CD14-positive monocyte (primary cell): Measurements from ENCODE around the gene SLC30A3. TPM values are rescaled to one million over a fixed set of nuclear protein-coding genes. Genes with fewer than 3 reads are reported as not detected.
A peak's percentile ranks its signal among the peaks of the same experiment; 100 is the strongest.

Experiments used
- DNase-seq, 3 donors: peaks; one replicate each; pipeline ENCODE4 v3.0.0-alpha.2; 2011 to 2022
- H2AFZ ChIP-seq: 2 replicates; pipeline ENCODE4 v1.6.0; 2012; ENCODE audit warnings: mild to moderate bottlenecking, low read depth, low read length, inconsistent platforms; ENCODE audit not compliant: insufficient read depth, poor library complexity, severe bottlenecking
- H3K27ac ChIP-seq, 2 donors: 1 replicate in 1 of 2; 2 replicates in 1 of 2; pipeline ENCODE4 v1.5.1; 2012 to 2013; ENCODE audit warnings: low read length in 2 of 2, control low read depth in 1 of 2, inconsistent platforms in 1 of 2, low read depth in 1 of 2, mild to moderate bottlenecking in 1 of 2
- H3K27me3 ChIP-seq, 2 donors: one replicate each; pipeline versions ENCODE4 v1.6.0 to v1.6.1; 2011 to 2013; ENCODE audit warnings: low read length in 2 of 2; ENCODE audit not compliant: control insufficient read depth in 2 of 2, insufficient read depth in 2 of 2
- H3K36me3 ChIP-seq, 2 donors: replicated peaks in 1 of 2; 1 replicate in 1 of 2; 2 replicates in 1 of 2; pipeline versions ENCODE4 v1.5.1 to v1.6.1; 2012 to 2013; ENCODE audit warnings: low read length in 2 of 2, control low read depth in 1 of 2, inconsistent platforms in 1 of 2, mild to moderate bottlenecking in 1 of 2; ENCODE audit not compliant: insufficient read depth in 2 of 2, control insufficient read depth in 1 of 2
- H3K4me1 ChIP-seq, 2 donors: 1 replicate in 1 of 2; 2 replicates in 1 of 2; pipeline versions ENCODE4 v1.5.1 to v1.6.1; 2012 to 2013; ENCODE audit warnings: low read length in 2 of 2, control low read depth in 1 of 2, inconsistent platforms in 1 of 2, mild to moderate bottlenecking in 1 of 2, moderate library complexity in 1 of 2; ENCODE audit not compliant: insufficient read depth in 2 of 2, control insufficient read depth in 1 of 2
- H3K4me2 ChIP-seq: replicated peaks from 2 replicates; pipeline ENCODE3; 2012; ENCODE audit warnings: low read length, moderate library complexity, mild to moderate bottlenecking; ENCODE audit not compliant: poor library complexity, severe bottlenecking; ENCODE audit errors: extremely low read depth
- H3K4me3 ChIP-seq, 3 experiments: fragments of 200-600 bp in 1 of 3; sonication (generic) in 1 of 3; replicated peaks in 1 of 3; 1 replicate in 2 of 3; 2 replicates in 1 of 3; pipeline ENCODE4 v1.5.1; 2011 to 2013; ENCODE audit warnings: low read length in 3 of 3, mild to moderate bottlenecking in 3 of 3, control low read depth in 2 of 3, low read depth in 2 of 3, inconsistent platforms in 1 of 3, moderate library complexity in 1 of 3
- H3K79me2 ChIP-seq: 2 replicates; pipeline ENCODE4 v1.6.0; 2012; ENCODE audit warnings: mild to moderate bottlenecking, control low read depth, inconsistent platforms, low read length, moderate library complexity; ENCODE audit not compliant: insufficient read depth
- H3K9ac ChIP-seq: 2 replicates; pipeline ENCODE4 v1.6.0; 2017; ENCODE audit warnings: low read length, mild to moderate bottlenecking; ENCODE audit not compliant: insufficient read depth, poor library complexity, severe bottlenecking
- H3K9me3 ChIP-seq, 2 donors: replicated peaks in 1 of 2; 1 replicate in 1 of 2; 2 replicates in 1 of 2; pipeline versions ENCODE4 v1.5.1 to v1.6.1; 2012 to 2013; ENCODE audit warnings: low read length in 2 of 2, control low read depth in 1 of 2; ENCODE audit not compliant: control insufficient read depth in 1 of 2, insufficient read depth in 1 of 2
- H4K20me1 ChIP-seq: 2 replicates; pipeline ENCODE4 v1.6.0; 2012; ENCODE audit warnings: mild to moderate bottlenecking, low read length, control low read depth, moderate library complexity; ENCODE audit not compliant: insufficient read depth
- H3K27ac Mint-ChIP-seq, 7 donors: one replicate each; pipeline ENCODE4 v1.8.0; 2020; ENCODE audit warnings: mild to moderate bottlenecking in 7 of 7, mixed read lengths in 7 of 7, moderate library complexity in 6 of 7, inconsistent platforms in 2 of 7
- H3K27me3 Mint-ChIP-seq, 3 donors: one replicate each; pipeline ENCODE4 v1.8.0; 2021 to 2022; ENCODE audit warnings: low read depth in 3 of 3, mild to moderate bottlenecking in 3 of 3, mixed read lengths in 3 of 3, moderate library complexity in 3 of 3, inconsistent platforms in 1 of 3
- H3K36me3 Mint-ChIP-seq, 2 donors: one replicate each; pipeline ENCODE4 v1.8.0; 2020; ENCODE audit warnings: mixed read lengths in 2 of 2, inconsistent platforms in 1 of 2, mild to moderate bottlenecking in 1 of 2
- H3K4me1 Mint-ChIP-seq: one replicate; pipeline ENCODE4 v1.8.0; 2020; ENCODE audit warnings: mild to moderate bottlenecking, mixed read lengths
- H3K4me3 Mint-ChIP-seq, 2 donors: one replicate each; pipeline ENCODE4 v1.8.0; 2020; ENCODE audit warnings: mild to moderate bottlenecking in 2 of 2, mixed read lengths in 2 of 2, moderate library complexity in 1 of 2
- H3K9me3 Mint-ChIP-seq, 7 donors: one replicate each; pipeline ENCODE4 v1.8.0; 2020 to 2022; ENCODE audit warnings: mixed read lengths in 7 of 7, mild to moderate bottlenecking in 6 of 7, moderate library complexity in 6 of 7, inconsistent platforms in 2 of 7
- WGBS: methylation state at CpG from one replicate; pipeline ENCODE4 v1.1.5; 2013; ENCODE audit warnings: missing lambda C conversion rate; ENCODE audit not compliant: insufficient coverage; 5-methylcytosine and 5-hydroxymethylcytosine counted together
- intact Hi-C, 2 donors: fragments of 100-400 bp; cut with micrococcal nuclease; formaldehyde crosslinking; loops; one replicate each; pipeline versions ENCODE4 v1.15.0 to v1.15.1; 2023
- polyA plus RNA-seq, 3 donors: library from polyadenylated mRNA; depleted of rRNA in 1 of 3; unstranded in 2 of 3; stranded (reverse) in 1 of 3; fragments of 300-500 nt in 2 of 3; fragments of >200 nt in 1 of 3; fragmentation: Illumina TruSeq in 2 of 3; gene quantifications; 1 replicate in 2 of 3; 2 replicates in 1 of 3; pipeline ENCODE4 v1.2.3, GENCODE V29; 2012 to 2021
- TF ChIP-seq, protein P1 (sequence below): fragments of 200-600 bp; IDR thresholded peaks from one replicate; pipeline ENCODE4 v1.8.0; 2022; ENCODE audit warnings: antibody characterized with exemption, mild to moderate bottlenecking

The SLC30A3 gene
- polyA plus RNA-seq, 3 donors: 0.08 TPM; not detected in 2

DNA sequence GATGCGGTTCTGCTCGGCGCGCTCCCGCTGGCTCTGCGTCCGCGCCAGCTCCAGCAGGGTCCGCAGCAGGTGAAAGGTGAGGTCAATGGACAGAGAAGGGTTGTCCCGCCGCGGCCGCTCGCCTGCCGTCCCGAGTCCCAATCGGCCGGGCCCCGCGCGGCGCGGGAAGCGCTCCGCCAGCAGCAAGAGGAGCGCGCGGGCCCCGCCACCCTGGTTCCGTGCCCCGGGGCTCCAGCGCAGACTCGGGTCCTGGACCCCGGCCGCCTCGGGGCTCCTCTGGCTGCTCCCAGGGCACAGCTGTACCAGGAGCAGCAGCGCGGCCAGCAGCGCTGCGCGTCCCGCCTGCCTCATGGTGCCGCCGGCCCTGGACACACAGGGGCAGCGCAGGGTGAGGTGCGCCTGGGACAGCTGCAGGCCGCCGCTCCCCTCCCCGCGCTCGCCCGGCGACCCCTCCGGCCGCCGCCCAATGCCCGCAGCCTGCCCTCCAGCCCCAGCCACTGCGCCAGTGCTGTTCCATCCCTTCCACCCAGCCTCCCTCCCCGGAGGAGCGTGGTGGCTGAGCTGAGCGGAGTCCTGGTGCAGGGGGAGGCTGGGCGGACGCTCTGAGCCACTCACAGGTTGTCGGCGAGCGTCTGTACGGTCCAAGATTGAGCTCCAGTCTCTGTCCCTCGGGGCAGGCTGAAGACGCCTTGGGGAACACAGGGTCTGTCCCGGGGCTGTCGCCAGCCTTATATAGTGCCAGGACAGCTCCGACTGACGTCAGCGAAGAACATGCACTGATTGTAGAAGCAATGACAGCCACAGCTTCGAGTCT lies 44.9 kb upstream of the SLC30A3 start:
- Histone ChIP-seq H2AFZ (no peak overlapping the region), H3K36me3 (peaks cover 19 to 34% of the 10 kb centered on the region in 2 donors), H3K27ac (no peak overlapping the region), H3K79me2 (no peaks in the 10 kb centered on the region), H3K9ac (no peak overlapping the region), H3K9me3 (peaks cover 0 to 7% of the 10 kb centered on the region in 2 donors), H4K20me1 (no peaks in the 10 kb centered on the region), H3K4me3 (no peak overlapping the region), H3K27me3 (peaks cover 4 to 32% of the 10 kb centered on the region in 2 donors), H3K4me2 (no peak overlapping the region), H3K4me1 (peaks cover 12 to 14% of the 10 kb centered on the region in 2 donors)
- Mint-ChIP-seq H3K4me3 (peak overlapping the region in 1 of 2 donors; percentile 73), H3K27ac (no peak overlapping the region), H3K4me1 (peaks cover 15% of the 10 kb centered on the region), H3K27me3 (peaks cover 38 to 48% (median 47%) of the 10 kb centered on the region in 3 donors), H3K9me3 (peaks cover 0 to 6% (median 1%) of the 10 kb centered on the region in 7 donors), H3K36me3 (peaks cover 36 to 42% of the 10 kb centered on the region in 2 donors)
- WGBS: 51% methylated on average over 72 of the region's 75 CpGs
- intact Hi-C loops: no loop called here
- no peak for DNase-seq
- TF ChIP-seq, protein P1, sequence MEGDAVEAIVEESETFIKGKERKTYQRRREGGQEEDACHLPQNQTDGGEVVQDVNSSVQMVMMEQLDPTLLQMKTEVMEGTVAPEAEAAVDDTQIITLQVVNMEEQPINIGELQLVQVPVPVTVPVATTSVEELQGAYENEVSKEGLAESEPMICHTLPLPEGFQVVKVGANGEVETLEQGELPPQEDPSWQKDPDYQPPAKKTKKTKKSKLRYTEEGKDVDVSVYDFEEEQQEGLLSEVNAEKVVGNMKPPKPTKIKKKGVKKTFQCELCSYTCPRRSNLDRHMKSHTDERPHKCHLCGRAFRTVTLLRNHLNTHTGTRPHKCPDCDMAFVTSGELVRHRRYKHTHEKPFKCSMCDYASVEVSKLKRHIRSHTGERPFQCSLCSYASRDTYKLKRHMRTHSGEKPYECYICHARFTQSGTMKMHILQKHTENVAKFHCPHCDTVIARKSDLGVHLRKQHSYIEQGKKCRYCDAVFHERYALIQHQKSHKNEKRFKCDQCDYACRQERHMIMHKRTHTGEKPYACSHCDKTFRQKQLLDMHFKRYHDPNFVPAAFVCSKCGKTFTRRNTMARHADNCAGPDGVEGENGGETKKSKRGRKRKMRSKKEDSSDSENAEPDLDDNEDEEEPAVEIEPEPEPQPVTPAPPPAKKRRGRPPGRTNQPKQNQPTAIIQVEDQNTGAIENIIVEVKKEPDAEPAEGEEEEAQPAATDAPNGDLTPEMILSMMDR: no peak

GRCh38 chr2:27307287-27307544 lies 44.4 kb upstream of the SLC30A3 start:
- no peak for DNase-seq
- H3K36me3 Mint-ChIP-seq: peaks cover 32 to 38% of the 10 kb centered on the region in 2 donors
- H4K20me1 ChIP-seq: no peaks in the 10 kb centered on the region
- TF ChIP-seq, protein P1: no peak
- WGBS: 8% methylated on average over 11 of the region's 14 CpGs
- peak overlapping the region in 1 of 2 donors; percentile 73 for H3K4me3 Mint-ChIP-seq
- H3K4me2 ChIP-seq: peak overlapping the region; percentile 3
- intact Hi-C loops: no loop called here
- no peaks in the 10 kb centered on the region for H3K79me2 ChIP-seq
- H3K4me1 ChIP-seq: peaks cover 12 to 14% of the 10 kb centered on the region in 2 donors
- H3K27ac Mint-ChIP-seq: no peak overlapping the region
- peaks cover 17% of the 10 kb centered on the region for H3K4me1 Mint-ChIP-seq
- no peak overlapping the region for H3K27ac ChIP-seq
- no peak overlapping the region for H3K4me3 ChIP-seq
- H3K9me3 ChIP-seq: peaks cover 0 to 7% of the 10 kb centered on the region in 2 donors
- peaks cover 0 to 6% (median 1%) of the 10 kb centered on the region in 7 donors for H3K9me3 Mint-ChIP-seq
- H3K27me3 ChIP-seq: peaks cover 4 to 32% of the 10 kb centered on the region in 2 donors
- H2AFZ ChIP-seq: no peak overlapping the region
- H3K36me3 ChIP-seq: peaks cover 14 to 29% of the 10 kb centered on the region in 2 donors
- peaks cover 38 to 48% (median 47%) of the 10 kb centered on the region in 3 donors for H3K27me3 Mint-ChIP-seq
- no peak overlapping the region for H3K9ac ChIP-seq
